Hematopoietic multipotent progenitor cell (in vitro differentiated cells): ENCODE data around the gene TST. TPM values are rescaled to one million over a fixed set of nuclear protein-coding genes. Genes with fewer than 3 reads are reported as not detected.
A peak's percentile ranks its signal among the peaks of the same experiment; 100 is the strongest.

ENCODE experiments used
- DNase-seq, 3 donors: peaks; one replicate each; pipeline ENCODE4 v3.0.0-alpha.2; 2011 to 2015; ENCODE audit warnings: low read depth in 2 of 3, low spot score in 2 of 3
- total RNA-seq: library from RNA; depleted of rRNA; stranded (reverse); fragments of >200 nt; gene quantifications from one replicate; pipeline ENCODE4 v1.2.3, GENCODE V29; 2012

TST gene
- total RNA-seq, 1 donor: 35.0 TPM

DNA sequence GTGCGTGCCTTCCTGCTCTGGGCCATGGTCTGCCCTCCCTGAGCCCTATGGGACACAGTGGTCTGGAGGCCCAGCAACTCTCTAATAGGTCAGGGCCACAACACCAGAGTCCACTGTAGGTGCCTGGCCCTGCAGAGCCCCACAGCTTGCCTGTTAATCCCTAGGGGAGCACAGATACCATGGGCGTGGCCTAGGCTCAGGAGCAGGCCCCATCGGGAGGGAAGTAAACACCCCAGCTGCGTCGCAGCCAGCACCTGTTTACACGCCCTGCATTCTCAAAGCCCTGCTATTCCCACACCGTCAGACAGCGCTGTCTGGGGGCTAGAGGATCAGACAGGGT is 34.8 kb upstream of the TST start:
- DNase-seq: no peak

DNA sequence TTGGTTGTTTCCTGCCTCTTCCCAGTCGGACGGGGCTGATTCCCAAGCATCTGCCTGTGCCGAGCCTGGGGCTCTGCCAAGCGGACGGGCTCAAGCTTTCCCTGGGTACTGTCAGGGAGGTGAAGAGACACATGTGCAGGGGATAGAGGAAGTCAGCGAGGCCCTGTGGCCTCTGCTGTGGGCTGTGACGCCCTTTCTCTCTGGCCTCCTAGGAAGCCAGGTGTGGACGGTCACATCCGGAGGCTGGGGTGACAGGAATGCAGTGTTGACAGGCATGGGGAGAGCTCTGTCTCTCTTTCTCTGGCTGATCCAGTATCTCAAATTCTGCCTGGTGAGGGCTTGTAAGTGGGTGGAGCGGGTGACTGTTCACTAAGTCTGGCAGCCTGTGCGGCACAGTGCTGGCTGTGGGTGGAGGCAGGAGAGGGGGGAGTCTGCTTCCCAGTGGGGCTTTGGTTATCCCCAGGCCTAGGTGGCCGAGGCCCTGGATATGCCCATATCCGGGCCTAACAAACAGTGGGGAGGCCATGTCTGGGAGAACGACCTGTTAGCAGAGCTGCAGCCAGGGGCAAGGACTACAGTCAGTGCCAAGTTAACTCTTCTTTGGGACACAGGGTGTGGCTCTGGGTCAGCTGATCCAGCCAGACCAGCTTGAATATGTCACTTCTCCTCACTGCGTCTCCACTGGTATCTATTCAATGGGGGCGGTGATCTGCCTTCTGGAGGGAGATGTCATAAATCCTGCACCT is 34.2 kb upstream of the TST start:
- no peak for DNase-seq

DNA sequence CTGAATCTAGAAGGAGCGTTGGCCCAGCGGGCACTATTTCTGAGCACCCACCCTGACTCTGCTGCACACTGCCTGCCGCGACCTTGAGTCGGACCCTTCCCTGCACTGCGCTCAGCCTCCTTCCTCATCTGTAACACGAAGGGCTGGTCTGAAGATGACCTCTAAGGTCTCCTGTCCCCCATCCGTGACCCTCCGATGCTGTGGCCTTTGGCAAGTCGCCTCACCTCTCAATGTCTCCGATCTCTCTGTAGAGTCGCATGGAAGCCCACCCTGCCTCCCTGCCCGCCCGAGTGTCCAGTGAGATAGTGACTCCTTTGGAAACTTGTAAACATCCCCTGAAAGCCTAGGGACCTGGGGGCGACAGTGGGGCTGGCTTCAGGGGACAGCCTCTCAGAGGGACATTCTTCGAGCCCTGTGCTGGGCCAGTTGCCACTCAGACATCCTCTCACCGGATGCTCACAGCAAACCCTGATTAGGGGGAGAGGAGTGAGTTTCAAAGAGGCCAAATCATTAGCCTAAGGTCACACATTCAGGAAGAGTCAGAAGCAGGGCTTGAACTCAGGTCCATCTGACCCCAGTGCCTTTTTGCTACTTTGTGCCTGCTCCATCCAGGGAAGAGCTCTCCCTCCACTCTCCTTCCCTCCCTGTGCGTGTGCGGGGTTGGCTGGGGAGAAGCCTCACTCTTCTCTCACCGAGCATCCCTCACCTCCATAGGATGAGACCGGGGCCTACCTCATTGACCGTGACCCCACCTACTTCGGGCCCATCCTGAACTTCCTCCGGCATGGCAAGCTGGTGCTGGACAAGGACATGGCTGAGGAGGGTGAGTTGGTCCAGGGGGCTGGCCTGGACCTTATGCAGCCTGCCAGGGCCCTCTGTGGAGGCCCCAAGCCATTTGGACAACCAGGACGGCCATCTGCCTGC is 33.4 kb upstream of the TST start:
- DNase-seq: no peak

DNA sequence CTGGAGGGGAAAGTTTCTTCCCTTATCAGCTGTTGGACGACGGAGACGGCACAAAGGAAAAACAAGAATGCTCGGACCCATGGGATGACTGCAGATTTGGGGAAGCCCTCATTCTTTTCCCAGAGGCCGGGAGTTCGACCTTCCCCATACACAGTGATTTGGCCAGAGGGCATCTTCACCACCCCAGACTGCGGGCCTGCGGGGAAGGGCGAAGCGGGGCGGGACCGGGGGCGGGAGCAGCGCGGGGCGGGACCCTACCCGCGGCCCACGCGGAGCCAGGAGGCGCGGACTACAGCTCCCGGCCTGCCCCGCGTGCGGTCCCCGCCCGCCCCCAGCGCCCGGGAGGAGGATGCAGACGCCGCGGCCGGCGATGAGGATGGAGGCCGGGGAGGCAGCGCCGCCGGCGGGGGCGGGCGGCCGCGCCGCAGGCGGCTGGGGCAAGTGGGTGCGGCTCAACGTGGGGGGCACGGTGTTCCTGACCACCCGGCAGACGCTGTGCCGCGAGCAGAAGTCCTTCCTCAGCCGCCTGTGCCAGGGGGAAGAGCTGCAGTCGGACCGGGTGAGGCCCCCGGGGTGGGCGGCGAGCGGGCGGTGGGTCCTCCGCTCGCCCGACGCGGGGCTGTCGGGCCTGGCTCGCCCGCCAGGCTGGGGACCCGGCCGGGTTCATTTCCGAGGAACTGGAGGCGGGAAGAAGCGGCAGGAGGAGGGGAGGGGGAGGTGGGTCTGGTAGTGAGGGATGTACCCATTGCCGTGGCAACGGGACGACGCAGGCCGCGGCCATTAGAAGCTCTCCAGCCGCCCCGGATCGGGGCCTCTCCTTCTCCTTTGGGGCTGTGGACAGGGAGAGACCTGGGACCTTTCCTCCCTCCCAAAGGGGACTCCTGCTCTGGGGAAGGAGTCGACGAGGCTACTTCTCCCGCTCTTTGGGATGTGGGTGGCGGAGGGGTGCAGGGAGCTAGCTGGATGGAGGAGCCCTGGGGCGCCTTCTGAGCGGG is 32.4 kb upstream of the TST start, which contains the start of gene KCTD17:
Gene KCTD17, plus strand, starts transcription at position 352 of the 995 bp plus-strand sequence. Its CDS starts 19 bp downstream, at position 371.
- peak; percentile 45 to 68 (median 57) for DNase-seq

DNA sequence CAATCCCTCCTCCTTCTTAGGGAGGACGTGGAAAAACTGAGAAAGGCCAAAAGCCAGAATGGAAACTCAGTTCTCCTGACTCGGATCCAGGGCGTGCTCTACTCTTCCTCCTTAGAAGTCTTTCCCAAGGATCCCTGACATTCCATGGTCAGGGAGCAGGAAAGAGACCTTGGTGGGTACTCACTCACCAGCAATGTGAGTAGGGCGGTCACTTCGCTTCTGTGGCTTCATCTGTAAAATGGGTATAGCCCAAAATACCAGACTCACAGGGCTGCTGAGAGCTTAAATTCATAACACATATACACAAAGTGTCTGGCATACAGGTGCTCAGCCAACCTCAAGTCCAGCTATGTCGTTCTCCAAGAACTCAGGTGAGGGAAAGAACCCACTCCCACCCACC is 31.7 kb upstream of the TST start:
- no peak for DNase-seq

DNA sequence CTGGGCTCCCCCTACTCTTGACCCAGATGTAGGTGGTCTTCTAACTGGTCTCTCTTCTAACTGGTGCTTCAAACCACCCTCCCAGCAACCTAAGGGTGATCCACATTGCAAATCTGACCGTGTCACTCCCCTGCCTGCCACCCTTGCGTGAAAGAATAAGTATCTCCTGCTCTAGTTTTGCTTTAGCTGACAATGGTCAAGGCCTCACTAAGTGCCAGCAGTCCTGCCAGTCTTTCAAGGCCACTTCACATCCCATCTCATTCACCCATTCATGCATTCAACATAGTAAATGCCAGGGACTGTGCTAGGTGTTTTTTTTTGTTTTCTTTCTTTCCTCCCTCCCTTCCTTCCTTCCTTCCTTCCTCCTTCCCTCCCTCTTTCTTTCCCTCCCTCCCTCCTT is 30.0 kb upstream of the TST start:
- DNase-seq: no peak

DNA sequence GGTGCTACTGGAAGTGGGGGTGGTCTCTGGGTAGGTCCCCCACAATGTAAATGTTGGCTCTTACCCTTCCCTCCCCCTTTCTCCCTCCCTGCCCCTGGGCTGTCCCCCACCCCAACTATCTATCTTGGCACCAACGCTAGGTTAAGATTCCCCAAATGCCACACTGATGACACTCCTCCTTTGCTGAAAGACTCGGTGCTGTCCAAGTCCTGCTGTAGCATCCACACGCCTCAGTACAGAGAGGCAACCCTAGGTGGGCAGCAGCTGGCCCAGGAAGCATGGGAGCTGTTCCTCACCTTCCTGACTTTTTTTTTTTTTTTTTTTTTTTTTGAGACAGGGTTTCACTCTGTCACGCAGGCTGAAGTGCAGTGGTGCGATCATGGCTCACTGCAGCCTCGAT is 28.9 kb upstream of the TST start:
- no peak for DNase-seq

DNA sequence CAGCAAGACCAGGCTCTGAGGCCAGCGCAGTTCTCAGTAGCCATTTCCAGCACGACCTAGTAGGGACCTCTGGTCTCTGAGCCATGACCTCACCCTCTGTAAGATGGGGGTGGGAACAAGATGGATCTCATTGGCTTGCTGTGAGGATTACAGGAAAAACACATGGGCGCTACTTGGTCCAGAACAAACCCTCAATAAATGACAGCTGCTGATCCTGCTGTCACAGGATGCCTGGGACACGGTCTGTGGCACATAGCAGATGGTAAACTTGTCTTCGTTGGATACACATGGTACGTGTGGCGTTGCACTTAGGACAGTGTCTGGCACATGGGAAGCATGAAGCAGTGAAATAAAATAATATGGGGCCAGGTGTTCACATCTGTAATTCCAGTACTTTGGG is 27.8 kb upstream of the TST start:
- DNase-seq: no peak

DNA sequence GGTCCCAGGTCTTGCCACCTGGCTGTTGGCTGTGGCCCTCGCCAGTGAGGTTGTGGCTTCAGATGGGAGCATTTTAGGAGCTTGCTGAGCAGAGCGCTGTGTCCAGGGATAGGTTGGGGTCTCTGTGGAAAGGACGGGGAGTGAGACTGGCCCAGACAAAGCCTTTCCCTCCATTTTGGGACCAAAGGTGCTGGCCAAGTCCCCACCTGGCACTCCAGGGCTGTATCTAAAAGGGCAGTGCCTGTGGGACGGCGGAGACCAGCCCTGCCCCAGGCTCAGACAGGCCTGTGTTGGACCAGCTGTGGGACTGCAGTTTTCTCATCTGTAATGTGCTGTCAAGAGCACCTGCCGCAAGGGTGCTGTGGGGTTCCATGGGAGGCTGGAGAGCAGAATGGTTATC is 27.3 kb upstream of the TST start:
- no peak for DNase-seq

DNA sequence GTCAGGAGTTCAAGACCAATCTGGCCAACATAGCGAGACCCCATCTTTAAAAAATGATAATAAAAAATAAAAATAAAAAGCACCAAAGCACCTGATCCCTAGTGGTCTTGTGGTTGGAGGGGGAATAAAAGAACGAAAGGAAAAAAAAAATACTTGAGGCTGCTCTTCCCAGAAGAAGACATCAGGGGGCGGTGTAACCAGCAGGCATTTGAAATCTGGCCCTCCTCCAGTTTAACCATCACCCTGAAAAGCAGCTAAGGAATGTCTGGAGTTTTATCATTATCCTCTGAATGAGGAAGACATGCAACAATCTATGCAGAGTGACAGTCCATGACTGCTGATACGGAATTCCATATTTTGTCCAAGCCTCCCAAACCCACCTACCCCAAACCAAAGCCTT is 26.7 kb upstream of the TST start:
- DNase-seq: peak in 2 of 3 donors; percentile 31 to 45

DNA sequence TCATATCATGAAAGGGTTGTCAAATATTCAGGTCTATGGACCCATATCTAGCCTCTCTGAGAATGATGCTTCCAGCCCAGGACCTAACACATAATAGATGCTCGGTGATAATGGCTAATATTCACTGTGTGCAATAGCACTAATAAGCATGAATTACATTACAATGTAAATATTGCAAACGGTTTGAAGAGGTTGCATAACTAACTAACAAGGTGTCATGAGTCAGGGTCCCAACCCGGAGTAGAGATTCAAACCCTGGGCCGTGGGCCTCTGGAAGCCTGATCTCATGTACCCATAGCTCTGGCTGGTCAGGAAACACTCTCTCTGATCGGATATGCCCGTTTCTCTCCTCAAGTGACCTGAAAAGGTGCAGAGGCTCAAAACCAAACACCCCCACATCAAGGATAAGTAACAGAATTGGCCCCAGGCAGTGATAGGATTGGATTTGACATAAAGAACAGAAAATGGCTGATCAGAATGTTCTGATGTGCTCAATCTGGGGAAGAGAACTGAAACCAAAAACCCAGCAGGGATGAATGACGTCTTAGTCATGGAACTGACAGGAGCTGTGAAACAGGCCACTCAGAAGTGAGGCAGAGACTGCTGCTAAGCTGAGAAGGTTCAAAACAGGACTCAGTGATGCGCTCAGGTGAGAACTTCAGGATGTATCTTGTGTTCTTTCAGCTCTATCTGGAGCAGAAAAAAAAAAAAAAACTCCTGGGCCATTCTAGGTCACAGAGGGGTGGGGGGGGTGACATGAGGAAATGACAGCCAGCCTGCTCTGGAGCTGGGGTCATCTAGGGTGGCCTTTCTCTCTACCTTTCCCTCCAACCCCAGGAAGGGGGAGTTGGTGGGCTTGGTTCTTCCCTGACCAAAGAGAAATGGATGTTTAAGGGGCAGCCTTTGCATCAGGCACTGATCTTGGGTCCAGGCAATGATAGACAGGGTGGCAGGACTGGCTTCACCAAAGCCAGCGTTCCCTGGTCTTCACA is 25.7 kb upstream of the TST start:
- DNase-seq: no peak

DNA sequence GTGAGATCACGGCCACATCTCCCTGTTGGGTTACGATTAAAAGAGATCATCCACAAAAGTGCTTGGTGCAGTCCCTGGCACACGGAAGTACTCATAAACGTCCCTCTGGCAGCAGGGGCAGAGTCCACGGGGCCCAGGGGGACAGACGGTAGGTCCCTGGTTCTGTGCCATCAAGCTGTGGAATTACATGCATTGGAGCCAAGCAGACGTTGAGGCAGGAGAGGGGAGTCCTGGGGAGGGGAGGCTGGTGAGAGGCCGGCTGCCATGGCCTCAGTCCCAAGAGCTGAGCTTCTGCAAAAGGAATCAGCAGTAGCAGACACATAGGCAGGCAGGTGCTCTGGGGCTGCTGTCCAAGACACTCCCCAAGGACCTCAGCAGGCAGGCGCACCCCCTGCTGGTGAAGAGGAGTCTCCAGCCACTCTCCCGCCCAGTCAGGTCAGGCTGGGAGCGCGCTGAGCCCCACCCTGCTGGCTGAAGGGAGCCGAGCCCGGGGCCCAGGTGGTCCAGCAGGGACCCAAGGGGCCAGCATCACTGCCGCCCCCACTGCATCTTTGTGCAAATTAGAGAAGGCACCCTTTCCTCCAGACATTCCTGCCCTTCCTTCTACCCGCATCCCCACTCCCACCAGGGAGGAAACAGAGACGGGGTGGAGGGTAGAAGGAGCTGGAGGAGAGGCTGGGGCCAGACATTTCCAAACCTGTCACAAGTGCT is 24.7 kb upstream of the TST start:
- peak in 2 of 3 donors; percentile 72 to 76 for DNase-seq

DNA sequence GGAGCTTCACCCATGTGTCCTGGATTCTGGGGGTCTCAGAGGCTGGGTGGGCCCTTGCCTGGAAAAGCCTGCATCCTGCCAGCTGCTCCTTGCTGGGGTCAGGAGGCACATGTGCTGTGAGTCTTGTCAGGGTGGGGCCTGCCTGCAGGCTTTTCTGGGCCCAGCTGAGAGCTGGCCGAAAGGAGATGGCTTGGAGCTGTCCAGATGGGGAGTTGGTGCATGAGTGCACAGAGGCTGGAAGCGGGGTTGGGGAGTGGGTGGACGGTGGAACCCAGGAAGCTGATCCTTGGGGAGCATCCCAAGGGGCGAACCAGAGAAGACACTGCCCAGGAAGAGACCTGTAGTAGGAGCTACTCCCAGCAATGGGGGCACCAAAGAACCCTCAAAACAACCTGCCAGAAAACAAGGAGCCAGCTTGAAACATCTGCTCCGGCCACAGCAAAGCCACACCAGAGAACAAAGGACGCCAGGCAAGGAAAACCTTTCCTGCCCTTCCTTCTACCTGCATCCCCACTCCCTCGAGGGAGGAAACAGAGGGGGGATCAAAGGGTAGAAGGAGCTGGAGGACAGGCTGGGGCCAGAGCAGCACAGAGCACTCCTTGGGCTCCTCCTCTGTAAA is 24.1 kb upstream of the TST start:
- DNase-seq: no peak

DNA sequence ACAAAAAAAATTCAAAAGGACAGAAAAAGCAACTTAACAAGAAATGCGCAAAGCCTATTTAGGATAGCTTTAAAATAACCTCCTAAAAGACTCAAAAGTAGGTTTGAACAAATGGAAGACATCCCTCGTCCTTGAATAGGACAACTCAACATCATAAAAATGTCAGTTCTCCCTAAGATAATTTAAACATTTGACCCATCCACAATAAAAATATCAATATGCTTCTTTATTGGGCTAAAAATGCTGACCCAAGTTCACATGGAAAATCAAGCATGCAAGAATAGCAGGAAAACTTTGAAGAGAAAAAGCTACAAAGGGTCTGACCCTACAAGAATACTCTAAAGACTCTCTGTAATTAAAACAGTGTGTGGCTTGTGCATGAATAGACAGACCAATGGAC is 20.2 kb upstream of the TST start:
- no peak for DNase-seq

DNA sequence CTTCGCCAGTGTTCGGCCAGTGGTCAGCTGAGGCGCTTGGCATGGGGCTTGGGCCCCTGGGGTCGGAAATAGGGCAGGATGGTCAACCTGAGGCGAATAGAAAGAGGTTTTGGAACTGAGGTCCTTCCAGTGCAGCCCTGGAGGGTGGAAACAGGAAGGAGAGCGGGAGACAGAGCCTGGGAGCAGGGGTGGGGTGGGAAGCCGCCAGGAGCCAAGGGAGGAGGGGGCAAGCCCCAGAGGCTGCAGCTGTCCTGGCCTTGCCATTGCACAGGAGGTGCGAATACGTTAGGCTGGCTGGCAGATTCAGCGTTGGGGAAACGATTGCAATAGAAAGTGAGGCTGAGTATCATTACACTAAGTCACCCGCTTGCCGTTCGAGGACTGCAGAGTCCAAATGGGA is 18.4 kb upstream of the TST start:
- DNase-seq: no peak

DNA sequence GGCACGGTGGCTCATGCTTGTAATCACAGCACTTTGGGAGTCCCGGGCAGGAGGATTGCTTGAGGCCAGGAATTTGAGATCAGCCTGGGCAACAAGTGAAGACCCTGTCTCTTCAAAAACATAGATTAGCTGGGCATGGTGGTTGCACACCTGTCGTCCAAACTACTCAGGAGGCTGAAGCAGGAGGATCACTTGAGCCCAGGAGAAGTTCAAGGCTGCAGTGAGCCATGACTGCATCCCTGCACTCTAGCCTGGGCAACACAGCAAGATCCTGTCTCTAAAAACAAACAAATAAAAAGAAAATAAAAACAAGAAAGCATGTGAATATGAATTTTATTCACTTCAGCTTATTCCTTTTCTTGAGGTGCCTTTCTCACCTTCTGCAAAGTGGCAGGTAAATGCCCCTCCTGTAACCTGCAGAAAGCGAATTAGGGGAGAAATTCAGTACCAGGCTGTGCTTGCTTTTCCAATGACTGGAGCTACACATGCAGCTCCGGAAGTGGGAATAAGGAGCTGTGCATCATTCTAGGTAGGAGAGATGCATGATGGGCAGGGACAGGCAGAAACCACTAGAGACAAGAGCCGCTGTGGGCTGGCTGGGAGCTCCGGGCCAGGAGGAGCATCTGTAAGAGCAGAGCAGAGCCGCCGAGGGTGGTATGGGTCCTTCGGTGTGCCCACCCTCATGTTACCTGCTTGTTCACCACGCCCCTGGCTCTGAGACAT is 17.6 kb upstream of the TST start:
- DNase-seq: no peak

DNA sequence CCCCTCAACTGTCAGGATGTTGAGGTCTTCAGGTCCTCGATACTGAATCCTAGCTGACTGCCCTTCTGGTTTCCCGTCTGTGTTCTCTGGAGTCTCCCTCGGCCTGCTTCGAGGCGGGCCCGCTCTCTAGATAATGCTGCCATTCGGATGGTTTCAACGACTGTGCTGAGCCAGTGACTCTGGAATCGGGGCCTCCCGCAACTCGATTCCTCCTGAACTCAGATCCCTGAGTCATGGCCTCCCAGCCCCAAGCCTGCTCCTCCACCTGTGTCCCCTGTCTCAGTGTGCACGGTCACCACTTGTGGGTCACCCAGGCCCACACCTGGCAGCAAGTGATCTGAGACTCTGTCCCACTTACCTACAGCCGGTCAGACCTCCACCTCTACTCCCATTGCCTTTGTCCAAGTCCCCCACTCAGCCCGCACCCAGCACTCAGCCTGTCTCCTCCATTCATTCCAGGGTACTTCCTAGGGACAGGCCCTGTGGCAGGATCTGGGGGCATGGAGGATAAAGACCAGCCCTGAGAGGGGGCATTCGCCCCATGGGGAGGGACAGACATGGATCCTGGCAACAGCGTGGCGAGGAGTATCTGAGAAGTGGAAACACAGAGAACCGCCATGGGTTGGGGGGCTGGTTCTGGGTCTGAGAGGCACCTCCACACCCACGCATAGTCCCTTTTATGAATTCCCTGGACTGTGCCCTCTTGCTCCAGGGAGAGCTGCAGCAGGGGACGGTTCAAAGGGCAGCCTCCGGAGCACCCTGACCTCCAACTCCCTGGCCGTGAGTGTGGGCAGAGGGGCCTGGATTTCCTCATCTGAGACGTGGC is 14.6 kb upstream of the TST start:
- no peak for DNase-seq
